GM19452 (cell line): ENCODE results near the gene FBXO10.
"Not testable (repeated sequence)": the region's sequence is repeated elsewhere in the genome, so short reads cannot be mapped to it uniquely, and the experiment has no call there.

ENCODE experiments used
- ATAC-seq: cut with Tn5 transposase; IDR thresholded peaks from one replicate; pipeline ENCODE4 v1.9.1; 2021; ENCODE audit not compliant: unreplicated experiment

FBXO10 gene

DNA sequence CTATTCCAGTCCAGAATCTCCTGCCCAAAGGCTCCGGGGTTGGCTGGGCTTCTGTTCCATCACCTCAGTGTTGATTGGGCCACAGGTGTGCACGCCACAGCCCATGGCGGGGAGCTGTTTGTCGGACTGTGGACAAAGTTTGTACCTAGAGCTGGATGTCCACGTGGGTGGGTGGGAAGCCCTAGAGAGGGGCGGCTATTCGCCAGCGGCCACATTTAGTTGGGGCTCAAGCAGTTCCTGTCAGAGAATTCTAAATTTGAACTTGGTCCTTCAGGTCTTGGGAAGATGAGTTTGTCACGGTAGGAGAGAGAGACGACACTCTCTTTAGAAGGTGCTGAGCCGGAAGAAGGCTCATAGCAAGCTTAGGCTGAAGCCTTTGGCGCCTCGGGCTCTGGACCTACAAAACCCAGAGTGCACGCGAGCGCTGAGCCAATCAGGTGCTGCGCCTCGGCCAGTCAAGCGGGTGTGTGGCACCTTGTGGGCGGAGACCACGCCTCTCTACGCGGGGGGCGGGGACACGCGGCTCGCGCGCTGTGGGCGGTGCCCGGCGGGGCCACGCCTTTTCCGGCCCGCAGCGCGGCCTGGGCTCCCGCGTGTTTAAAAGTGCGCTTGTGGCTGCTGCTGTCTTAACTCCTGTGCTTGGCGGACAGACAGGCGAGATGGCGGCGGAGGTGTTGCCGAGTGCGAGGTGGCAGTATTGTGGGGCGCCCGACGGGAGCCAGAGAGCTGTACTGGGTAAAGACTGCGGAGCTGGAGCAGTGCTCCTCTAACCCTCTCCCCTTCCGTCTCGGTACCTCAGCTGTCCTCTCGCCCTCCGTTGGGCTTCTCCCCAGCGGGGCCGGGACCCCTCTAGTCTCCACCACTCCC lies 90.6 kb downstream of the FBXO10 start, which contains the start of gene POLR1E:
Gene POLR1E, plus strand, starts transcription at position 560 of the 867 bp plus-strand sequence. Its CDS starts 100 bp downstream, at position 660.
- peak; percentile 94 for ATAC-seq

DNA sequence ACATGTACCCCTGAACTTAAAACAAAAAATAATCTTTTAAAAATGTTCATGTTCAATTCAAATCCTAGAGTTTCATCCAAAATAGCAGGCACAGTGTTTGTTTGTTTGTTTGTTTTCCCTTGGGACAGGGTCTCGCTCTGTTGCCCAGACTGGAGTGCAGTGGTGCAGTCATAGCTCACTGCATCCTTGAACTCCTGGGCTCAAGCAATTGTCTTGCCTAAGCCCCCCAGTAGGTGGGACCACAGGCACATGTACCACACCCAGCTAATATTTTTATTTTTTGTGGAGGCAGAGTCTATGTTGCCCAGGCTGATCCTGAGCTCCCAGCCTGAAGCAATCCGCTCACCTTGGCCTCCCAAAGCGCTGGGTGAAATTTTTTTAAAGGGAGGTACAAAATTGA lies 95.4 kb downstream of the FBXO10 start:
- no peak for ATAC-seq

GRCh38 chr9:37477987-37478619 lies 98.1 kb downstream of the FBXO10 start:
- ATAC-seq = not testable (repeated sequence)

GRCh38 chr9:37477443-37477842 lies 98.7 kb downstream of the FBXO10 start:
- ATAC-seq = not testable (repeated sequence)

GRCh38 chr9:37476930-37477329 lies 99.2 kb downstream of the FBXO10 start:
- no peak for ATAC-seq

DNA sequence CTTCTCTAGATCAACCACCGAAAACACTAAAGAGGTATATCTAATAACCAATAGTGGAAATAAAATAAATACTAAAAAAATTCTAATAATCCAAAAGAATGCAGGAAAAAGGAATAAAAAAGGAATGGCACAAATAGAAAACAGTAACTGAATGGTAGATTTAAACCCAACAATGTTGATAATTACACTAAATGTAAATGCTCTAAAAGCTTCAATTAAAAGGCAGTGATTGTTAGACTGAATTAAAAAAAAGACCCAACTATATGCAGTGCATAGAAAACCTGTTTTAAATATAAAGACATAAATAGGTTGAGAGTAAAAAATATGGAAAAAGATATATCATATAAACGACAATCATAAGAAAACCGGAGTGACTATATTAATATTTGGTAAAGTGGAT lies 101.7 kb downstream of the FBXO10 start:
- no peak for ATAC-seq

GRCh38 chr9:37473982-37474381 lies 102.2 kb downstream of the FBXO10 start:
- ATAC-seq = not testable (repeated sequence)

DNA sequence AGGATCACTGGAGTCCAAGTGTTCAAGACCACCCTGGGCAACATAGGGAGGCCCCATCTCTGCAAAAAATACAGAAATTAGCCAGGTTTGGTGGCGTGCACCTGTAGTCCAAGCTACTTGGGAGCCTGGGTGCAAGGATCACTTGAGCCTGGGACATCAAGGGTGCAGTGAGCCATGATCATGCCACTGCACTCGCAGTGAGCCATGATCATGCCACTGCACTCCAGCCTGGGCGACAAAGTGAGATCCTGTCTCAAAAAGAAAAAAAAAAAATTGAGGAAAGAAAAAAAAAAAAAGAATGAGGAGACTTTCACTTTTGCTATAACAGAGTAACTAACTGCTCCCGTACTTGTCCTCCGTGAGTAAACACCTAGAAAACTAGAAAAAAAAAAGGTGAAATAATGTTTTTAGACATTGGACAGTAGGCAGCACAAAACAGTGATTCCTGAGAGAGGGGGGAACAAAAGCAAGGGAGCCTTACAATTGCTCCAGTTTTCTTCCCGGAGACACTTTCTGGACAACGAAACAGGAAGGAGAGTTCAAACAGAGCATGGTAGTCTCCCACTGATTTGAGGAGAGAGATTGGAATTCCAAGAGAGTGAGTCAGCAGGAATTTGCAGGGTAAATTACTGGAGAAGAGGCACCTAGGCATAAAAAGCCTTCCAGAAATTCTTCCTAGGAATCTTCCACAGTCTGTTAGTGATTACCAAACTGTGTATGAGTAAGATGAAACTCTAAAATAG lies 104.1 kb downstream of the FBXO10 start:
- ATAC-seq = no peak

DNA sequence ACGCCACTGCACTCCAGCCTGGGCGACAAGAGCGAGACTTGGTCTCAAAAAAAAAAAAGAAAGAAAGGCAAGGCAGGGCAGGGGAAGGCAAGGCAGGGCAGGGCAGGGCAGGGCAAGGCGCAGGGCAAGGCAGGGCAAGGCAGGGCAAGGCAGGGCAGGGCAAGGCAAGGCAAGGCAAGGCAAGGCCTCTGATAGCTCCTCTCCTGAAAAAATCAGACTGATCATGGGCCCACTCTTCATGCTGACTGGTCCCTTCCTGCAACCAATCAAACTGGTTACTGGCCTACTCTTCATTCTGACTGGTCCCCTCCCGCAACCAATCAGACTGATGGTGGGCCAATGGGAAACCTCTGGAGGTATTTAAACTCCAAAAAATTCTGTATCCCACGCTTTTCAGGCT lies 107.6 kb downstream of the FBXO10 start:
- no peak for ATAC-seq

DNA sequence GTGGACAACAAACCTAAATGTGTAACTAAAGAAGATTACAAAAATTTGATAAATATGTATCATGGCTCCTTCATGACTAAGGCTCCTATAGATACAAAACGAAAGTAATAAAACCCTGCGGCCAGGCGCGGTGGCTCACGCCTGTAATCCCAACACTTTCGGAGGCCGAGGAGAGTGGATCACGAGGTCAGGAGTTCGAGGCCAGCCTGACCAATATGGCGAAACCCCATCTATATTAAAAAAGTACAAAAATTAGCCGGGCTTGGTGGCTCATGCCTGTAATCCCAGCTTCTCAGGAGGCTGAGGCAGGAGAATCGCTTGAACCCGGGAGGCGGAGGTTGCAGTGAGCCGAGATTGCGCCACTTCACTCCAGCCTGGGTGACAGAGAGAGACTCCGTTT lies 108.7 kb downstream of the FBXO10 start:
- not testable (repeated sequence) for ATAC-seq

DNA sequence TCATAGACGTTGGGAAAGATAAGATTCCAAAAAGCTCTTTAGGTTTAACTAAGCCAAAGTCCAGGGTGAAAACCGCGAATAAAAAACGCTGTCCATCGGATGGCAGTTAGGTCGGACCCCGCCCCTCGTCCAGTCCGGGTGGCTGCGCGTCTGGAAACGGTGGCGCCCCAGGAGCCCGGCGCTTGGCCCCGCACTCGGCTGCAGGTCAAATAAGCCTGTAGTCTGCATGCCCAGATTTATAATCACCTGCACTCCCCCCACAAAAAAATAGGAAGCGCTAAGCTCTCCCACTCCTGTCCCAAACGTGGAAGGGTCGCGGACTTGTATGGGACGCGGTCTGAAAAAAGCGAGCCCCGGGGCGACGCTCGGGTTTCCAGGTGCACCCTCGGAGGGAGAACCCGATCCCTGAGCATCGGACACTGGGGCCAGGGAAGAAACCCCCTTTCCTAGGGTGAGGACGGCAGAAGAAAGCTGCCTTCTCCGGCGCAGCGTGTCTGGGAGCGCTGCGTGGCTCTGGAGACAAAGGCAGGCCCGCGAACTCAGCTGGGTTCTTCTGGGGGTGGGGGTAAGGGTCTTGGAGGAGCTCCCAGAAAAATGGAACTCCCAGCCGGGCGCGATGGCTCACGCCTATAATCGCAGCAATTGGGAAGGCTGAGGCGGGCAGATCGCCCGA lies 110.0 kb downstream of the FBXO10 start:
- ATAC-seq = peak; percentile 7

DNA sequence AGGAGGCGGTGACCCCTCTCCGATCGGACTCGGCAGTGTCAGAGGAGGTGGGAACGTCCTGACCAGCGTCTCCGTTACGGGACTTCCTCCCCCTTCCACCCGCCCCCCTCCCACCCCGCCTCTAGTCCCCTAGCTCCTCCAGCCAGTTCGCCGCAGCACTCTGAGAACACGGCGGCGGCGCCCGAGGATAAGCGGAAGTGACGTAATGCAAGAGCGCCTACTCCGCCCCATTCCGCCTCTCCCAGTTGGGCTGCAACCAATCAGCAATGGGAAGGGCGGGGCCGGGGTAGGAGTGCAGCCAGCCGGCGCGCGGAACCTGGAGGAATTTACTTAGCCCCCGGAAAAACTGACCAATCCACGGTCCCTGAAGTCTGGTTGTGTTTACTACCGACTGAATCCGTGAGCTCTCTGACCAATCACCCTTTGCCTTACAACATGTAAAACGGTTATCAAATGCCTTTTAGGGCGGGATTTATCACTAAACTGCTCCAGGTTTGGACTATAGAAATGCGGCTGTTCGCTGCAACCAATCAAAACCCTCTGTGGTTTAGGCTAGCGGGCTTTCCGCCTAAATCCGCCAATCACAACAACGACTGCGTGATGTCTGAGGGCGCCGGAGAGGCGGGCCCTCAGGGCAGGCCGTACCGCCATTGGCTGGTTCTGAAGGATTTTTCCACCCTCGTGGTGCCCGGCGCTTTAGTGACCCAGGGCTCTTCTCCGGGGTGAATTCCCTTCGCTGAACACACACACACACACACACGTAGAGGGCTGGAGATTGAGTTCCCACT lies 110.7 kb downstream of the FBXO10 start, which contains the start of gene ZBTB5:
Gene ZBTB5, minus strand, starts transcription at position 202 of the 788 bp plus-strand sequence. CDS start 22,899 bp downstream, outside the sequence.
- peak; percentile 73 for ATAC-seq

DNA sequence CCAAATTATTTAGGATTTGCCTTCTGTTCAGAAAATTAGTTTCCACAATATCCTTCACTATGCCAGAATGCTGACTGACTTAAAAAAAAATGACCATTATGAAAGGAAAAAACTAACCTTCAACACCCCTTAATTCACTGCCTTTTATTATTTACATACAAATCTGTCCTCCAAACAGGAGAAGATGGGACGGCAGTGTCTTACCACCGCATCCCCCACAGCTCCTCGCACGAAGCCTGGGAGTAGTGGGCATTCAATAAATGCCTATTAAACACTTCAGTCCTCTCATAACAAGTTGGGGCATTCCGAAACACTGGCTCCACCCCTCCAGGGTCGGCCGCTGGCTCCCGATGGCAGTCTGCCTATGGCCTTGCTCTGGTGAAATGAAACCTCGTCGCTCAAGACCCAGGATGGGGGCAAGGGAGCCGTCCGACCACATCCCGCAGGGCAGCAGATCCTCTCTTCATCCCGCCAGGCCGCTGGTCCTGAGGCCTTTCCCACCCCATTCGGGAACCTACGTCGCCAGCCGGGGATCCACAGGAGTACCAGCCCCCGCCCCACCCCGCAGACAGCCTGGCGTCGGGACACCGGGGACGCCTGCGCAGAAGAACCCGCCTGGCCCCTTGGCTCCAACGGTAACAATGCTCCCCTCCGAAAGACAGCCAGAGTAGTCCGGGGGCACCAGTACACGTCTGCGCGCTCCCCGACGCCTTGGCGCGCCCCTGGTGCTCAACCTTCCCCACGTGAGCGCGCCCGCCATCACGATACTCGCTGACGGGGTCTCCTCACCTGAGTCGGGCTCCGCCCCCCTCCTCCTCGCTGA lies 111.5 kb downstream of the FBXO10 start:
- peak; percentile 45 for ATAC-seq

GRCh38 chr9:37464006-37464405 lies 112.2 kb downstream of the FBXO10 start:
- ATAC-seq = no peak
